GM18526 (cell line): ENCODE data around the gene SPATA17.

Experiments used
- POLR2A ChIP-seq: IDR thresholded peaks from 3 replicates; pipeline ENCODE4 v1.6.1; 2011; ENCODE audit not compliant: insufficient read length; ENCODE audit errors: extremely low read depth

Gene SPATA17

DNA sequence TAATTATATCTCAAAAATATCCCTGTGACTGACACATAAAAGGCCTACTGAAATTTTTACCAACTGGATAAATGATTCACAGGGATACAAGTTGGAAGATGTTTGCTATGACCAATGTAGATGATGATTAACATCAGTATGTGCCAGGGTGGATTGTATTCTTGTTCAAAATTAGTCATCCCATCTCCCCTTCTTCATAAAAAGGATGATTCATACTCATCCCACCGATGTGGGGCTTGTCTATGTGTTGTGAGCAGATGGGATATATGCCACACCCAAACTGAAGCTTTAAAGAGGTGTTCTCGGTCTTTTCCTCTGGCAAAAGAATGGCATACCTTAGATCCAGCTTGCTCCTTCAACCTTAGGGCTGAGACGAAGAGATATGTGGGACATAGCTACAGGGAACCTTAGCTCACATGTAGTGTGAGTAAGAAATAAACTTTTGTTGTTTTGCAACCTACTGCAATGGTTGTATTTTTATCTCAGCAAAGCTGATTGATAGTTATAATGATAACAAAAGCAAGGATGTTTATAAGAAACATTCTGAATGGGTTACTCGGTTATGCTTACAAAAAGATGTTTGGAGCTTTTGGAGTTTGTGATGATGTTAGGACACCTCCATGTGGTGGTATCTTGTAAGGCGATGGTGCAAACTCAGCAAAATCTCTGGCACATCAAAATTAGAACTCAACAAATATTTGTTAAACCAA is 29.4 kb downstream of the SPATA17 start:
- no peak for TF ChIP-seq POLR2A

GRCh38 chr1:217661407-217661806 is 30.3 kb downstream of the SPATA17 start:
- TF ChIP-seq POLR2A: no peak

GRCh38 chr1:217668351-217668940 is 37.3 kb downstream of the SPATA17 start:
- no peak for TF ChIP-seq POLR2A

- TF ChIP-seq POLR2A: no peak
These were observed 42.2 kb downstream of the SPATA17 start for GRCh38 chr1:217673387-217673786.

- TF ChIP-seq POLR2A: no peak
These were observed 43.0 kb downstream of the SPATA17 start for GRCh38 chr1:217674028-217674729.

- no peak for TF ChIP-seq POLR2A
These were observed 50.7 kb downstream of the SPATA17 start for GRCh38 chr1:217681806-217682205.

- no peak for TF ChIP-seq POLR2A
These were observed 56.4 kb downstream of the SPATA17 start for GRCh38 chr1:217687511-217687910.

DNA sequence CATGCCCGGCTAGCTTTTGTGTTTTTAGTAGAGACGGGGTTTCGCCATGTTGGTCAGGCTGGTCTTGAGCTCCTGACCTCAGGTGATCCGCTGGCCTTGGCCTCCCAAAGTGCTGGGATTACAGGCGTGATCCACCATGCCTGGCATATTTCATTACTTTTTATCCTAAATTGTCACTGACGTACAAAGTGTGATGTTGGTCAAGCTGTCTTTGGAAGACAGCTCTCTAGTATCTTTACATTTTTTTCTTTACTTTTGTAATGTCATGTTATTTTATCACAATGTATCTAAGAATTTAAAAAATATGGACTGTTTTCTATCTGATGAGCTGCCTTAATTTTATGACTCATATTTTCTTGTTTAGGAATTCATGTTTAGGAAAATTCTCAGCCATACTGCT is 72.2 kb downstream of the SPATA17 start:
- TF ChIP-seq POLR2A: no peak

GRCh38 chr1:217712925-217713597 is 81.9 kb downstream of the SPATA17 start:
- TF ChIP-seq POLR2A: no peak

DNA sequence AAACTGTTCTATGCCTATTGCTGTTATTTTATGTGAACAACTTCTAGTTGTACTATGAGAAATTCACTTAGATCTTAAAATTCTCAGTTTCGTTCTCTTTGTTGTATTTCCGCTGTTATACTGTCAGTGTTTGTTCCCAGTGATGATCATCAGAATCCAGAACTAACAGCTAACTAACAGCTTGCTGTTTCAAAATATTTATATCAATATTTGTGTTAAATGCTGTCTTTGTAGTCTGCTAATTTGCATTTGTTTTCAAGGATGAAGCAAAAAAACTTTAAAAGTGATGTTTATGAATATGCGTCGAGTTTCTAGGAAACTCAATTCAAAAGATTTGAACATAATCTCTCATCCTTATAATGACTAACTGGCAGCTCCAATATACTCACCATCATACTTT is 84.5 kb downstream of the SPATA17 start:
- TF ChIP-seq POLR2A: no peak

DNA sequence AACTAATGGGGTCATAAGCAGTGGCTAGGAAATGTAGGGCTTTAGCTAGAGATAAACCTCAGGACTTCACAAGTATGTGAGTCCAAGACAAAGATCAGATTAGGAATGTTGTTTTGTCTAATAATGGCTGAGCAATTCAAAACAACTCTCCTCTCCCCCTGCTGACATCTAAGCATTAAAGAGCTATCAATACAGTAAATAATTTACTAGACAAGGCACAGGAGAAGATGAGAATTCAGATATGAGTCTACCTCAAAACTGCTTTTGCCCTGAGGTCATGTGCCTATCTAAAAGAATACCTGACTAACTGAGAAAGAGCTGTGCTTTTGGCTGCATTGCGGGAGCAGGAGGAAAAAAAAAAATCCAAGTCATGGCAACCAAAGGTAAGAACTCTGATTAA is 86.8 kb downstream of the SPATA17 start:
- no peak for TF ChIP-seq POLR2A

DNA sequence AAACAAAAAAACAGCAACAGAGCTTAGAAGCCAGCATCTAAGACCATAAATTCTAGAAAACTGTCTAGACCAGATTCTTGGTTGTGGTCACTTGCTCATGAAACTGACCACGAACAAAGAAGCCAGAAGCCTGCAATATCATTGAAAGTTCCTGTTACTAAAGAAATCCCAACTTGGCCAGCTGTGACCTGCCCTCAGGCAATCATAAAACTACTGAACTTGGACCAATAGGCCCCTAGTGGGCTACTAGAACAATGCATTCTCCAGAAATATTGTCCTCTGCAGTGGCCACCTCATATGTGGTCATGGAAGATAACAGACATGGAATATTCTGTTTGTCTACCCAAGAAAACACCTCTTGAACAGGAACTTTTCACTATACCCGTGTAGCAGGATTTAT is 87.7 kb downstream of the SPATA17 start:
- no peak for TF ChIP-seq POLR2A

DNA sequence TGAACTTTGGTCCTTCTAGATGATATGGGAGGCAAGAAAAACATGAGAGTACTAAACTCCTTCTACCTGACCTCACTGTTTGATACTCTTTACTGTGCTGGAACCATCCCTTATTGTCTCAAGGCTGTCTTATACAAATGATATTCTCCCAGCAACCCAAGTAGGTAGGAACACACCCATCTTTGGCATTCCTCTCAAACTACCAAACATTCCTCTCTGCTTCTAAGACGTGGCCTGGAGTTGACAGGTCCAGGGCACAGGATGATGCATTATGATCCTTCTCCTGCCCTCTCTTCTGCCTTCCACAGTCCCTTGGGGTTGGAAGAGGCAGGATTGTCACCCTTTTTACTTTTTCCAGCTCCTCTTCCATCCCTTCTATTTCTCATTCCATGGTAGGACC is 90.5 kb downstream of the SPATA17 start:
- no peak for TF ChIP-seq POLR2A

- no peak for TF ChIP-seq POLR2A
These were observed 103.8 kb downstream of the SPATA17 start for GRCh38 chr1:217734973-217735372.

DNA sequence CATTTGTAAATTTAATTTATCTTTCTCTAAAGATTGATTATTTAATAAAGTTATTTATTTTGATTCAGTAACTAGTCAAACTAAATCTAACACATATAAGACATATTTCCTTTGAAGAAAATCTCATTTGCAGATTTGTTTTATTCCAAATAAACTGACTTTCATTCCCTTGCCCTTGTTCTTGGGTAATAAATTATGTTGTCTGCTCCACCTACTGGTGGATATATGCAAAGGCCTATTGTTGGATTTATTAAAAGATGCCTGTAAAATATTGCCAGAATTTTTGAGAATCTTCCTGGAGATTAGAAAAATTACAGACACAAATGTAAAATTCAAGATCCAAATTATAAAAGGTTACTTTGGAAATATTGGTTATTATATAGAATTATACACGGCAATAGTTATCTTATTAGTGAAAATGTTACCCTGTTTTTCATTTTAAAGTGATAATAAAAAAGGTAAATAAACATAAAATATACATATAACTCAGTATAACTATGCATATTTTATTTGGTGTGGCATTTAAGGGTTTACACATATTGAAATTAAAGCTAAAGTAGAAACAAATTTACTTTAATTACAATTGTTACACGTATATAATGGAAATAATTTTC is 116.1 kb downstream of the SPATA17 start:
- TF ChIP-seq POLR2A: no peak

- TF ChIP-seq POLR2A: no peak
These were observed 138.6 kb downstream of the SPATA17 start for GRCh38 chr1:217769768-217770167.

GRCh38 chr1:217770918-217771317 is 139.8 kb downstream of the SPATA17 start:
- no peak for TF ChIP-seq POLR2A
